GM12872 (cell line): Measurements from ENCODE around the gene IFITM10.

Experiments
- CTCF ChIP-seq: IDR thresholded peaks from 3 replicates; pipeline ENCODE4 v1.5.1; 2011; ENCODE audit warnings: low read depth, mild to moderate bottlenecking, low read length, moderate library complexity; ENCODE audit not compliant: insufficient read depth

The IFITM10 gene

DNA sequence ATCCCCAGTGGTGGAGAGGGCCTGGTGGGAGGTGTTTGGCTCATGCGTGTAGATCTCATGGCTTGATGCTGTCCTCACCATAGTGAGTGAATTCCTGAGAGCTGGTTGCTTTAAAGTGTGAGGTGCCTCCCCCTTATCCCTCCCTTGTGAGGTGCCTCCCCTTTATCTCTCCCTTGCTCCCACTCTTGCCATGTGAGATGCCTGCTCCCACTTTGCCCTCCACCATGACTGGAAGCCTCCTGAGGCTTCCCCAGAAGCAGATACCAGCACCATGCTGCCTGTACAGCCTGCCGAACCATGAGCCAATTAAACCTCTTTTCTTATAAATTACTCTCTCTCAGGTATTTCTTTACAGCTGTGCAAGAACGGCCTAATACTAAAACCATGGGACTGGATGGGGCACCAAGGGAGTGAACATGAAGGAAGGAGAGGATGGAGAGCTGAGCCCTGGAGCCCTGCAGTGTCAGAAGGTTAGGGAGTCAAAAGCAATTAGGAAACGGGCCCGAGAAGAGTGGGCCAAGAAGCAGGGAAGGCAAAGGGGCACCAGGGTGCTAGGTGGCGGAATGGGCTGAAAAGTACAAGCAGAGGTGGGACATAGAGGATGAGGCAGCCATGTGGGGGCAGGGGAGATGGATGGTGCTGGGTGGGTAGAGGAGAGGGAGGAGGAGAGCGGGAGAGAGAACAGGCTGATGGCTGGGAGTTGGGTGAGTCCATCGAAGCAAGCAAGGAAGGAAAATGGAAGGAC lies 9.4 kb downstream of the IFITM10 start:
- TF ChIP-seq CTCF, result no peak

GRCh38 chr11:1739576-1739975 lies 10.8 kb downstream of the IFITM10 start:
- TF ChIP-seq CTCF, result no peak

- TF ChIP-seq CTCF, result no peak
Measured at GRCh38 chr11:1738380-1738779, 12.0 kb downstream of the IFITM10 start.

DNA sequence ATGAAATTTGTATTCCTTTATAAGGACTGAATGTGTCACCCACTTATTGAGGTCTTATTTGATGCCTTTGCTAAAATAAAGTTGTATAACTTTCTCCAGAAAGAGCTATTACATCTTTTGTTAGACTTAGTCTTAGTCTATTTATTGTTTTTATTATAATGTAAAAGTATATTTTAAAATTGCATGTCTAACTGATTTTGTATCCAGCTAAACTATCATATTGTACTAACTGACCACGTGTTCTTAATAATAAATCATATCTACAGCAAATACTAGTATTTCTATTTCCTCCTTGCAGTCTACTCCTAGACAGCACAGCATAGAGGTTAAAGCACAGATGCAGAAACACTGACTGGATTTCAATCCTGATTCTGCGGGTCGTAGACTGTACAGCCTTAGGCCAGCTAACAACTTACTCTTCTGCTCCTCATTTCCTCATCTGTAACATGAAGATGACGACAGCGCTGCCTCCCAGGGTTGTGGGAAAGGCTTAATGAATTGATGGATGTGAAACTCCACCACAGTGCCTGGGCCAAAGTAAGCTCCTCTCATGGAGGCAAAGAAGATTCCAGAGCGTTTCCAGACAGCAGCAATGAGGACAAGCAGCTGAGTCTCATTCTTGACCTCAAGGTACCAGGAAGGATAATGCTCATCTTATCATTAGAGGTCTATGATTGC lies 13.2 kb downstream of the IFITM10 start:
- no peak for TF ChIP-seq CTCF

DNA sequence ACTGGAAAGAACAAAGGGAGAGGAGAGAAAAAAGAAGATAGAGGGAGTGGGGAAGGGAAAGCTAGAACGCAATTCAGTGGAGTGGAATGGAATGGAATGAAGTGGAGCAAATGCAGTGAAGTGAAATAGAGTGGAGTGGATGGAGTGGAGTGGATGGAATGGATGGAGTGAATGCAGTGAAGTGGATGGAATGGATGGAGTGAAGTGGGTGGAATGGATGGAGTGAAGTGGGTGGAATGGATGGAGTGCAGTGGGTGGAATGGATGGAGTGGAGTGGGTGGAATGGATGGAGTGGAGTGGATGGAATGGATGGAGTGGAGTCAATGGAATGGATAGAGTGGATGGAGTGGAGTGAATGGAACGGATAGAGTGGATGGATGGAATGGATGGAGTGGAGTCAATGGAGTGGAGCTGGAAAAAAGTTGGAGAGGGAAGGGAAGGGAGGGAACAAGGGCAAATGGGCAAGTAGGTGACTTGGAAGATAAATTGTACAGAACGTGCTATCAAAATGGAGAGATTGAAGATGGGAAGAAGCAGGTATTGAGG lies 13.9 kb downstream of the IFITM10 start:
- TF ChIP-seq CTCF, result no peak

GRCh38 chr11:1735271-1735670 lies 15.1 kb downstream of the IFITM10 start:
- TF ChIP-seq CTCF, result no peak

GRCh38 chr11:1734641-1735081 lies 15.7 kb downstream of the IFITM10 start:
- TF ChIP-seq CTCF, result no peak
